Mesodermal cell (in vitro differentiated cells): Measurements from ENCODE around the gene TGIF1.

Experiments used
- H3K27ac ChIP-seq: 2 replicates; pipeline ENCODE4 v1.7.0; 2013; ENCODE audit warnings: mild to moderate bottlenecking, low read depth, low read length, moderate library complexity; ENCODE audit not compliant: severe bottlenecking
- H3K36me3 ChIP-seq: 2 replicates; pipeline ENCODE4 v1.7.1; 2013; ENCODE audit warnings: mild to moderate bottlenecking, low read length, moderate library complexity; ENCODE audit not compliant: control insufficient read depth, insufficient read depth
- H3K4me1 ChIP-seq: one replicate; pipeline ENCODE4 v1.7.1; 2013; ENCODE audit warnings: mild to moderate bottlenecking, low read length; ENCODE audit not compliant: insufficient read depth, control insufficient read depth, poor library complexity, severe bottlenecking
- H3K4me3 ChIP-seq: 2 replicates; pipeline ENCODE4 v1.7.0; 2013; ENCODE audit warnings: low read length, control low read depth, mild to moderate bottlenecking; ENCODE audit not compliant: insufficient read depth, poor library complexity, severe bottlenecking; ENCODE audit errors: extremely low read depth
- H3K9me3 ChIP-seq: 2 replicates; pipeline ENCODE4 v1.7.1; 2013; ENCODE audit warnings: mild to moderate bottlenecking, low read length, moderate library complexity; ENCODE audit not compliant: control insufficient read depth
- WGBS, 2 experiments: methylation state at CpG; one replicate each; pipeline ENCODE4 v1.1.5; 2013; ENCODE audit warnings: missing lambda C conversion rate in 2 of 2; ENCODE audit not compliant: insufficient coverage in 2 of 2; 5-methylcytosine and 5-hydroxymethylcytosine counted together

TGIF1 gene

GRCh38 chr18:3455907-3456685 lies 6.1 kb downstream of the TGIF1 start:
- peaks cover 7% of the 10 kb centered on the region for H3K9me3 ChIP-seq
- H3K27ac ChIP-seq = peak overlapping the region; percentile 95
- peaks cover 43% of the 10 kb centered on the region for H3K4me1 ChIP-seq
- H3K4me3 ChIP-seq = peak overlapping the region; percentile 95
- 72 to 78% methylated on average over 6 to 8 of the region's 10 CpGs for WGBS, 2 experiments
- H3K36me3 ChIP-seq = peaks cover 70% of the 10 kb centered on the region

GRCh38 chr18:3456686-3457069 lies 6.7 kb downstream of the TGIF1 start:
- no peak overlapping the region for H3K4me3 ChIP-seq
- 45 to 83% methylated on average over 1 of the region's 1 CpG for WGBS, 2 experiments
- peaks cover 7% of the 10 kb centered on the region for H3K9me3 ChIP-seq
- H3K4me1 ChIP-seq = peaks cover 43% of the 10 kb centered on the region
- H3K36me3 ChIP-seq = peaks cover 67% of the 10 kb centered on the region
- peak overlapping the region; percentile 95 for H3K27ac ChIP-seq

GRCh38 chr18:3457261-3457724 lies 7.3 kb downstream of the TGIF1 start:
- H3K9me3 ChIP-seq = peaks cover 7% of the 10 kb centered on the region
- no peak overlapping the region for H3K27ac ChIP-seq
- peaks cover 66% of the 10 kb centered on the region for H3K36me3 ChIP-seq
- peaks cover 43% of the 10 kb centered on the region for H3K4me1 ChIP-seq
- WGBS, 2 experiments = 91 to 92% methylated on average over 14 of the region's 15 CpGs
- no peak overlapping the region for H3K4me3 ChIP-seq

- peaks cover 43% of the 10 kb centered on the region for H3K4me1 ChIP-seq
- H3K4me3 ChIP-seq = no peak overlapping the region
- H3K9me3 ChIP-seq = peaks cover 7% of the 10 kb centered on the region
- 89% methylated on average over 3 of the region's 3 CpGs; no CpG with 5 or more reads in 1 of the 2 experiments for WGBS, 2 experiments
- H3K27ac ChIP-seq = peak overlapping the region; percentile 30
- H3K36me3 ChIP-seq = peaks cover 56% of the 10 kb centered on the region
Observed at GRCh38 chr18:3458378-3458777, 8.4 kb downstream of the TGIF1 start.

- no peak overlapping the region for H3K4me3 ChIP-seq
- peaks cover 43% of the 10 kb centered on the region for H3K4me1 ChIP-seq
- peak overlapping the region; percentile 30 for H3K27ac ChIP-seq
- H3K9me3 ChIP-seq = peaks cover 7% of the 10 kb centered on the region
- peaks cover 56% of the 10 kb centered on the region for H3K36me3 ChIP-seq
- WGBS, 2 experiments = 92 to 100% methylated on average over 1 to 2 of the region's 5 CpGs
Observed at GRCh38 chr18:3458952-3459853, 9.2 kb downstream of the TGIF1 start.

- 100% methylated on average over 1 of the region's 4 CpGs for WGBS, 2 experiments
- H3K9me3 ChIP-seq = peaks cover 7% of the 10 kb centered on the region
- no peak overlapping the region for H3K27ac ChIP-seq
- H3K4me3 ChIP-seq = no peak overlapping the region
- peaks cover 34% of the 10 kb centered on the region for H3K4me1 ChIP-seq
- H3K36me3 ChIP-seq = peaks cover 56% of the 10 kb centered on the region
Observed at GRCh38 chr18:3460823-3461398, 10.9 kb downstream of the TGIF1 start.

- Histone ChIP-seq H3K4me1 (peaks cover 34% of the 10 kb centered on the region), H3K36me3 (peaks cover 48% of the 10 kb centered on the region), H3K9me3 (peaks cover 7% of the 10 kb centered on the region), H3K4me3 (no peak overlapping the region), H3K27ac (peak overlapping the region; percentile 59)
- 91 to 94% methylated on average over 4 of the region's 5 CpGs for WGBS, 2 experiments
Observed at GRCh38 chr18:3461704-3462103, 11.7 kb downstream of the TGIF1 start.

GRCh38 chr18:3463051-3463450 lies 13.1 kb downstream of the TGIF1 start:
- H3K4me1 ChIP-seq = peaks cover 28% of the 10 kb centered on the region
- 71% methylated on average over 1 of the region's 2 CpGs; no CpG with 5 or more reads in 1 of the 2 experiments for WGBS, 2 experiments
- H3K36me3 ChIP-seq = peaks cover 35% of the 10 kb centered on the region
- no peak overlapping the region for H3K4me3 ChIP-seq
- H3K9me3 ChIP-seq = peaks cover 7% of the 10 kb centered on the region
- peak overlapping the region; percentile 10 for H3K27ac ChIP-seq

- peaks cover under 1% of the 10 kb centered on the region for H3K9me3 ChIP-seq
- H3K36me3 ChIP-seq = peaks cover 9% of the 10 kb centered on the region
- WGBS, 2 experiments = 59 to 75% methylated on average over 2 of the region's 5 CpGs
- H3K27ac ChIP-seq = no peak overlapping the region
- H3K4me3 ChIP-seq = no peak overlapping the region
- H3K4me1 ChIP-seq = peaks cover 18% of the 10 kb centered on the region
Observed at GRCh38 chr18:3466045-3466444, 16.1 kb downstream of the TGIF1 start.

GRCh38 chr18:3466872-3467271 lies 16.9 kb downstream of the TGIF1 start:
- no peak overlapping the region for H3K4me3 ChIP-seq
- WGBS, 2 experiments = 22 to 36% methylated on average over 2 of the region's 2 CpGs
- H3K36me3 ChIP-seq = peaks cover 4% of the 10 kb centered on the region
- H3K27ac ChIP-seq = peak overlapping the region; percentile 41
- no peaks in the 10 kb centered on the region for H3K9me3 ChIP-seq
- peaks cover 18% of the 10 kb centered on the region for H3K4me1 ChIP-seq
